Panc1 (cell line): ENCODE measurements around the gene PFKFB4.

Experiments used
- TF ChIP-seq, protein P1 (sequence below): fragments of 450-650 bp; IDR thresholded peaks from 2 replicates; pipeline ENCODE4 v1.5.1; 2017; ENCODE audit warnings: mild to moderate bottlenecking
- TF ChIP-seq, protein P2 (sequence below), 2 experiments: IDR thresholded peaks; 2 replicates each; pipeline ENCODE4 v1.6.1; 2011 to 2012; ENCODE audit warnings: low read depth in 2 of 2, control low read depth in 1 of 2, low read length in 1 of 2, mild to moderate bottlenecking in 1 of 2, moderate library complexity in 1 of 2; ENCODE audit not compliant: insufficient read depth in 1 of 2

DNA sequence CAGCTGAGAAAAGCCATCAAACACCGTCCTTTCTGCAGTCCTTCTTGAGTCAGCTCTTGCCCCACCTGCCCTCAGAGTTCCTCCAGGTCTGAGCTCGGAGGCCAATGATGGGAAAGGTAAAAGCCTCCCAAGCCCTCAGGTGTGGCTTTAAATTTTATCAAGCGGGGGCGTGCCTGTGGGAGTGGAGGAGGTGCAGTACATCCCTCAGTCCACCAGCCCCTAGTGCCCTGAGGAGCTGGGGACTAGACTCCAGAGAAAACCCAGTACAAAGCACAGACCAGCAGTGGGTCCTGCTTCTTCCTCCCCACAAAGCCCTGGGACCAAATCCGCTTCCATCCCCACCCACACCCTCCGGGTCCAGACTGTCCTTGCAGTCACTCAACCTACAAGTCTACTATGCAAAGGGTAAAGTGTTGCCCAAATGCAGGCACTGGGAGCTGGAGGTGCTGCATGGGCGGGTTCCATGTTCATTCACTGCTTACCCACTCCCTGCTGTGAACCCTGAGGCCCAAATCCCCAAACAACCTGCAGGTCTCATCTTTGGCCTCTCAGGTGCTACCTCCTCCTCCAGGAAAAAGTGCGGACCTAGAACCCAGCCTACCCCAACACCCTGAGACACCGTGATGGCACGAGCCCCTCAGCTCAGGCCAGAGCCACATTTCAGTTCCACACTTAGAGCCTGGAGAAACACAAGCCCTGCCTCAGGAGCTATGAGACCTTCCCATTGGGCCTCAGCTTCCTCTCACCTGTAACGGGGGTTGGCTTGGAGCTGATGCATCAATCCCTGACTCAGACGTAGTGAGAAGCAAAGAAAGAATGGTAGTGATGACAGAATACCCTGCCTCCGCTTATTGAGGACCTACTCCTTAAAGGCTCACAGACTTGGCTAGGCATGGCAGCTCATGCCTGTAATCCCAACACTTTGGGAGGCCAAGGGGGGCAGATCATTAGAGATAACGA, 2.4 kb downstream of the PFKFB4 start:
- TF ChIP-seq, protein P1, sequence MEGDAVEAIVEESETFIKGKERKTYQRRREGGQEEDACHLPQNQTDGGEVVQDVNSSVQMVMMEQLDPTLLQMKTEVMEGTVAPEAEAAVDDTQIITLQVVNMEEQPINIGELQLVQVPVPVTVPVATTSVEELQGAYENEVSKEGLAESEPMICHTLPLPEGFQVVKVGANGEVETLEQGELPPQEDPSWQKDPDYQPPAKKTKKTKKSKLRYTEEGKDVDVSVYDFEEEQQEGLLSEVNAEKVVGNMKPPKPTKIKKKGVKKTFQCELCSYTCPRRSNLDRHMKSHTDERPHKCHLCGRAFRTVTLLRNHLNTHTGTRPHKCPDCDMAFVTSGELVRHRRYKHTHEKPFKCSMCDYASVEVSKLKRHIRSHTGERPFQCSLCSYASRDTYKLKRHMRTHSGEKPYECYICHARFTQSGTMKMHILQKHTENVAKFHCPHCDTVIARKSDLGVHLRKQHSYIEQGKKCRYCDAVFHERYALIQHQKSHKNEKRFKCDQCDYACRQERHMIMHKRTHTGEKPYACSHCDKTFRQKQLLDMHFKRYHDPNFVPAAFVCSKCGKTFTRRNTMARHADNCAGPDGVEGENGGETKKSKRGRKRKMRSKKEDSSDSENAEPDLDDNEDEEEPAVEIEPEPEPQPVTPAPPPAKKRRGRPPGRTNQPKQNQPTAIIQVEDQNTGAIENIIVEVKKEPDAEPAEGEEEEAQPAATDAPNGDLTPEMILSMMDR = no peak
- TF ChIP-seq, protein P2, sequence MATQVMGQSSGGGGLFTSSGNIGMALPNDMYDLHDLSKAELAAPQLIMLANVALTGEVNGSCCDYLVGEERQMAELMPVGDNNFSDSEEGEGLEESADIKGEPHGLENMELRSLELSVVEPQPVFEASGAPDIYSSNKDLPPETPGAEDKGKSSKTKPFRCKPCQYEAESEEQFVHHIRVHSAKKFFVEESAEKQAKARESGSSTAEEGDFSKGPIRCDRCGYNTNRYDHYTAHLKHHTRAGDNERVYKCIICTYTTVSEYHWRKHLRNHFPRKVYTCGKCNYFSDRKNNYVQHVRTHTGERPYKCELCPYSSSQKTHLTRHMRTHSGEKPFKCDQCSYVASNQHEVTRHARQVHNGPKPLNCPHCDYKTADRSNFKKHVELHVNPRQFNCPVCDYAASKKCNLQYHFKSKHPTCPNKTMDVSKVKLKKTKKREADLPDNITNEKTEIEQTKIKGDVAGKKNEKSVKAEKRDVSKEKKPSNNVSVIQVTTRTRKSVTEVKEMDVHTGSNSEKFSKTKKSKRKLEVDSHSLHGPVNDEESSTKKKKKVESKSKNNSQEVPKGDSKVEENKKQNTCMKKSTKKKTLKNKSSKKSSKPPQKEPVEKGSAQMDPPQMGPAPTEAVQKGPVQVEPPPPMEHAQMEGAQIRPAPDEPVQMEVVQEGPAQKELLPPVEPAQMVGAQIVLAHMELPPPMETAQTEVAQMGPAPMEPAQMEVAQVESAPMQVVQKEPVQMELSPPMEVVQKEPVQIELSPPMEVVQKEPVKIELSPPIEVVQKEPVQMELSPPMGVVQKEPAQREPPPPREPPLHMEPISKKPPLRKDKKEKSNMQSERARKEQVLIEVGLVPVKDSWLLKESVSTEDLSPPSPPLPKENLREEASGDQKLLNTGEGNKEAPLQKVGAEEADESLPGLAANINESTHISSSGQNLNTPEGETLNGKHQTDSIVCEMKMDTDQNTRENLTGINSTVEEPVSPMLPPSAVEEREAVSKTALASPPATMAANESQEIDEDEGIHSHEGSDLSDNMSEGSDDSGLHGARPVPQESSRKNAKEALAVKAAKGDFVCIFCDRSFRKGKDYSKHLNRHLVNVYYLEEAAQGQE (IDR thresholded peaks at IDR 0.05; ENCODE audit: insufficient read depth in 1 of 2, low read depth in 2 of 2, low read length in 1 of 2) = no peak
